HL-60 (cell line): ENCODE measurements around the gene SCUBE1.

Experiments used
- CTCF ChIP-seq: IDR thresholded peaks from one replicate; pipeline ENCODE4 v1.5.1; 2011; ENCODE audit warnings: low read length, control low read depth, inconsistent platforms; ENCODE audit not compliant: insufficient read depth
- REST ChIP-seq: IDR thresholded peaks from 2 replicates; pipeline ENCODE4 v1.6.1; 2012; ENCODE audit warnings: low read depth; ENCODE audit not compliant: insufficient replicate concordance

- no peak for TF ChIP-seq CTCF
- TF ChIP-seq REST, result no peak
These were observed 140.8 kb downstream of the SCUBE1 start for GRCh38 chr22:43202326-43202725.
